K562 (cell line): ENCODE data around the gene PHTF2. TPM values are rescaled to one million over a fixed set of nuclear protein-coding genes. Genes with fewer than 3 reads are reported as not detected.

ENCODE experiments used
- HNRNPH1 ChIP-seq: fragments of 200-400 bp; formaldehyde crosslinking; optimal IDR thresholded peaks from 2 replicates; pipeline ENCODE3; 2017; ENCODE audit warnings: low read depth, mild to moderate bottlenecking, low read length, moderate library complexity
- NFRKB ChIP-seq: fragments of 450-650 bp; IDR thresholded peaks from 2 replicates; pipeline ENCODE4 v1.6.1; 2016; ENCODE audit warnings: low read depth
- U2AF1 ChIP-seq: fragments of 200-400 bp; formaldehyde crosslinking; optimal IDR thresholded peaks from 2 replicates; pipeline ENCODE3; 2017; ENCODE audit warnings: mild to moderate bottlenecking, low read depth, low read length, moderate library complexity
- ZBED1 ChIP-seq: IDR thresholded peaks from 2 replicates; pipeline ENCODE4 v1.6.1; 2014
- ZBTB11 ChIP-seq, 3 experiments: fragments of 200-800 bp in 1 of 3; fragments of 250-450 bp in 1 of 3; fragments of 450-650 bp in 1 of 3; sonication (Bioruptor Pico) in 1 of 3; sonication (Bioruptor generic) in 1 of 3; formaldehyde crosslinking in 1 of 3; IDR thresholded peaks; 2 replicates each; pipeline versions ENCODE4 v1.6.1 to v1.8.0; 2016 to 2022; ENCODE audit warnings: mild to moderate bottlenecking in 2 of 3, missing genetic modification characterization in 2 of 3, missing compliant biosample characterization in 1 of 3, moderate library complexity in 1 of 3
- ZFP1 ChIP-seq: fragments of 450-650 bp; formaldehyde crosslinking; IDR thresholded peaks from 2 replicates; pipeline ENCODE4 v1.4.0; 2020; ENCODE audit warnings: mild to moderate bottlenecking, mixed read lengths
- ZMIZ1 ChIP-seq, 2 experiments: fragments of 150-350 bp in 1 of 2; IDR thresholded peaks; 2 replicates each; pipeline ENCODE4 v1.6.1; 2012 to 2016; ENCODE audit warnings: low read depth in 2 of 2, low read length in 2 of 2, mild to moderate bottlenecking in 1 of 2, moderate library complexity in 1 of 2
- polyA plus RNA-seq, 8 experiments: library from polyadenylated mRNA; depleted of rRNA in 4 of 8; stranded (reverse) in 5 of 8; unstranded in 3 of 8; fragments of >200 nt; fragmentation: Nextera tagmentation in 2 of 8; fragmentation: Illumina TruSeq in 1 of 8; extraction: Ambion mirVana in 2 of 8; extraction: Trizol in 1 of 8; gene quantifications; 2 replicates each; pipeline versions ENCODE4 v1.2.1 to v1.2.3, GENCODE V29; 2011 to 2014; ENCODE audit warnings: inconsistent platforms in 1 of 8, missing spikeins in 1 of 8
- total RNA-seq, 7 experiments: library from RNA; depleted of rRNA in 6 of 7; stranded (reverse); fragments of >200 nt in 6 of 7; fragmentation: Illumina TruSeq in 2 of 7; extraction: Trizol in 2 of 7; gene quantifications; 2 replicates each; pipeline versions ENCODE4 v1.2.1 to v1.2.3, GENCODE V29; 2011 to 2021; ENCODE audit warnings: low replicate concordance in 1 of 7
- TF ChIP-seq, protein P1 (sequence below): fragments of 200-600 bp; sonication (generic); IDR thresholded peaks from one replicate; pipeline ENCODE4 v1.6.1; 2012; ENCODE audit warnings: mild to moderate bottlenecking, low read depth, low read length, inconsistent platforms

PHTF2 gene
- total and polyA plus RNA-seq, 9 of the 15 experiments (the other 6 are each of a cell fraction or from before 2014, with no cell fraction given) = 17.9 to 43.6 (median 25.4) TPM

GRCh38 chr7:77798394-77799077 is at the start of gene PHTF2, which contains the start of gene TMEM60 (continued):
- TF ChIP-seq ZMIZ1 (IDR thresholded peaks at IDR 0.05; ENCODE audit: low read depth in 2 of 2, low read length in 2 of 2) = no peak
- TF ChIP-seq, protein P1, sequence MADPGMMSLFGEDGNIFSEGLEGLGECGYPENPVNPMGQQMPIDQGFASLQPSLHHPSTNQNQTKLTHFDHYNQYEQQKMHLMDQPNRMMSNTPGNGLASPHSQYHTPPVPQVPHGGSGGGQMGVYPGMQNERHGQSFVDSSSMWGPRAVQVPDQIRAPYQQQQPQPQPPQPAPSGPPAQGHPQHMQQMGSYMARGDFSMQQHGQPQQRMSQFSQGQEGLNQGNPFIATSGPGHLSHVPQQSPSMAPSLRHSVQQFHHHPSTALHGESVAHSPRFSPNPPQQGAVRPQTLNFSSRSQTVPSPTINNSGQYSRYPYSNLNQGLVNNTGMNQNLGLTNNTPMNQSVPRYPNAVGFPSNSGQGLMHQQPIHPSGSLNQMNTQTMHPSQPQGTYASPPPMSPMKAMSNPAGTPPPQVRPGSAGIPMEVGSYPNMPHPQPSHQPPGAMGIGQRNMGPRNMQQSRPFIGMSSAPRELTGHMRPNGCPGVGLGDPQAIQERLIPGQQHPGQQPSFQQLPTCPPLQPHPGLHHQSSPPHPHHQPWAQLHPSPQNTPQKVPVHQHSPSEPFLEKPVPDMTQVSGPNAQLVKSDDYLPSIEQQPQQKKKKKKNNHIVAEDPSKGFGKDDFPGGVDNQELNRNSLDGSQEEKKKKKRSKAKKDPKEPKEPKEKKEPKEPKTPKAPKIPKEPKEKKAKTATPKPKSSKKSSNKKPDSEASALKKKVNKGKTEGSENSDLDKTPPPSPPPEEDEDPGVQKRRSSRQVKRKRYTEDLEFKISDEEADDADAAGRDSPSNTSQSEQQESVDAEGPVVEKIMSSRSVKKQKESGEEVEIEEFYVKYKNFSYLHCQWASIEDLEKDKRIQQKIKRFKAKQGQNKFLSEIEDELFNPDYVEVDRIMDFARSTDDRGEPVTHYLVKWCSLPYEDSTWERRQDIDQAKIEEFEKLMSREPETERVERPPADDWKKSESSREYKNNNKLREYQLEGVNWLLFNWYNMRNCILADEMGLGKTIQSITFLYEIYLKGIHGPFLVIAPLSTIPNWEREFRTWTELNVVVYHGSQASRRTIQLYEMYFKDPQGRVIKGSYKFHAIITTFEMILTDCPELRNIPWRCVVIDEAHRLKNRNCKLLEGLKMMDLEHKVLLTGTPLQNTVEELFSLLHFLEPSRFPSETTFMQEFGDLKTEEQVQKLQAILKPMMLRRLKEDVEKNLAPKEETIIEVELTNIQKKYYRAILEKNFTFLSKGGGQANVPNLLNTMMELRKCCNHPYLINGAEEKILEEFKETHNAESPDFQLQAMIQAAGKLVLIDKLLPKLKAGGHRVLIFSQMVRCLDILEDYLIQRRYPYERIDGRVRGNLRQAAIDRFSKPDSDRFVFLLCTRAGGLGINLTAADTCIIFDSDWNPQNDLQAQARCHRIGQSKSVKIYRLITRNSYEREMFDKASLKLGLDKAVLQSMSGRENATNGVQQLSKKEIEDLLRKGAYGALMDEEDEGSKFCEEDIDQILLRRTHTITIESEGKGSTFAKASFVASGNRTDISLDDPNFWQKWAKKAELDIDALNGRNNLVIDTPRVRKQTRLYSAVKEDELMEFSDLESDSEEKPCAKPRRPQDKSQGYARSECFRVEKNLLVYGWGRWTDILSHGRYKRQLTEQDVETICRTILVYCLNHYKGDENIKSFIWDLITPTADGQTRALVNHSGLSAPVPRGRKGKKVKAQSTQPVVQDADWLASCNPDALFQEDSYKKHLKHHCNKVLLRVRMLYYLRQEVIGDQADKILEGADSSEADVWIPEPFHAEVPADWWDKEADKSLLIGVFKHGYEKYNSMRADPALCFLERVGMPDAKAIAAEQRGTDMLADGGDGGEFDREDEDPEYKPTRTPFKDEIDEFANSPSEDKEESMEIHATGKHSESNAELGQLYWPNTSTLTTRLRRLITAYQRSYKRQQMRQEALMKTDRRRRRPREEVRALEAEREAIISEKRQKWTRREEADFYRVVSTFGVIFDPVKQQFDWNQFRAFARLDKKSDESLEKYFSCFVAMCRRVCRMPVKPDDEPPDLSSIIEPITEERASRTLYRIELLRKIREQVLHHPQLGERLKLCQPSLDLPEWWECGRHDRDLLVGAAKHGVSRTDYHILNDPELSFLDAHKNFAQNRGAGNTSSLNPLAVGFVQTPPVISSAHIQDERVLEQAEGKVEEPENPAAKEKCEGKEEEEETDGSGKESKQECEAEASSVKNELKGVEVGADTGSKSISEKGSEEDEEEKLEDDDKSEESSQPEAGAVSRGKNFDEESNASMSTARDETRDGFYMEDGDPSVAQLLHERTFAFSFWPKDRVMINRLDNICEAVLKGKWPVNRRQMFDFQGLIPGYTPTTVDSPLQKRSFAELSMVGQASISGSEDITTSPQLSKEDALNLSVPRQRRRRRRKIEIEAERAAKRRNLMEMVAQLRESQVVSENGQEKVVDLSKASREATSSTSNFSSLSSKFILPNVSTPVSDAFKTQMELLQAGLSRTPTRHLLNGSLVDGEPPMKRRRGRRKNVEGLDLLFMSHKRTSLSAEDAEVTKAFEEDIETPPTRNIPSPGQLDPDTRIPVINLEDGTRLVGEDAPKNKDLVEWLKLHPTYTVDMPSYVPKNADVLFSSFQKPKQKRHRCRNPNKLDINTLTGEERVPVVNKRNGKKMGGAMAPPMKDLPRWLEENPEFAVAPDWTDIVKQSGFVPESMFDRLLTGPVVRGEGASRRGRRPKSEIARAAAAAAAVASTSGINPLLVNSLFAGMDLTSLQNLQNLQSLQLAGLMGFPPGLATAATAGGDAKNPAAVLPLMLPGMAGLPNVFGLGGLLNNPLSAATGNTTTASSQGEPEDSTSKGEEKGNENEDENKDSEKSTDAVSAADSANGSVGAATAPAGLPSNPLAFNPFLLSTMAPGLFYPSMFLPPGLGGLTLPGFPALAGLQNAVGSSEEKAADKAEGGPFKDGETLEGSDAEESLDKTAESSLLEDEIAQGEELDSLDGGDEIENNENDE = no peak
- no peak for TF ChIP-seq ZBED1
- TF ChIP-seq U2AF1 = peak; percentile 86
- no peak for TF ChIP-seq HNRNPH1
- no peak for TF ChIP-seq ZBTB11 (CRISPR knock-in tag; IDR thresholded peaks at IDR 0.05)
- no peak for TF ChIP-seq NFRKB
- TF ChIP-seq ZFP1 (CRISPR knock-in tag) = no peak
